LoVo (cell line): ENCODE data around the gene CACNG5.

Experiments used
- DNase-seq: peaks from one replicate; pipeline ENCODE4 v3.0.0-alpha.2; 2016; ENCODE audit warnings: low spot score

CACNG5 gene

DNA sequence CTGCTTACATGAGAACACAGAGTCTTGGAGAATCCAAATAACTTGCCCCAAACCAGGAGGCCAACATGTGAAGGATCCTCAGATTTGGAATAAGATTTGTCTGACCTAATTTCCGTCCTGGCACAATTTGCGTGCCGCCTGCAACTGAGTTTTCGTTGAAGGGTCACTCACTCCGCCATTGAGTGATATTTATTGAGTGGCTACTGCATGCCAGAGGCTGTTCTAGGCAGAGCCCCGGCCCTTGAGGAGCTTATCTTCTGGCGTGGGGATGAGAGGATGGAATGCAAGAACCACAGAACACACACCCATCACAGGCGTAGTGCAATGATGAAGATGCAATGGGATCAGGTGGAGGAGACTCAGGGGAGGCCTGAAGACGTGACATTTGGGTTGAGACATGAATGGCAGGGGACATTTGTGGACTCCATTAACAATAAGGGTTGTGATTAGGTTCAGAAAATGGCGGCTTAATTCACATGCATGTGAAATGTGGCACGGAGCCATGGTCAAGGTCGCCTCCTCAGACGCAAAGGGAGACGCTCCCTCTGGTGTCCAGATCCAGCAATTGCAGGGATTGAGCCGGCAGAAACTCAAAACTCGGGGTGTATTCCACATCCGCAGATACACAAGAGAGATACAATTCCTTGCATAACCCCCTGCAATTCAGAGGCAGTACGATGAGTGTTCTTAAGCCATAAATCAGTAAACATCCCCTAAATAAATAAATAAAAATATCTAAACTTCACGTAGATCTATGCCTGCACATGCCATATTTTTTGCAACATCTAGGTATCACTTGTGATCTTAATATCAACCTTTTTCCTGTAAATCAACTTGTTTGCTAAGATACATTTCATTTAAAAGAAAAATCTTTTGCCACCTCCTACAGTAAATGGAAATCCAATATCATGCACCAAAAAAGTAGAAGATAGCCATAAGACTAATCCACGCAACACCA is 71.7 kb downstream of the CACNG5 start:
- peak; percentile 75 for DNase-seq

DNA sequence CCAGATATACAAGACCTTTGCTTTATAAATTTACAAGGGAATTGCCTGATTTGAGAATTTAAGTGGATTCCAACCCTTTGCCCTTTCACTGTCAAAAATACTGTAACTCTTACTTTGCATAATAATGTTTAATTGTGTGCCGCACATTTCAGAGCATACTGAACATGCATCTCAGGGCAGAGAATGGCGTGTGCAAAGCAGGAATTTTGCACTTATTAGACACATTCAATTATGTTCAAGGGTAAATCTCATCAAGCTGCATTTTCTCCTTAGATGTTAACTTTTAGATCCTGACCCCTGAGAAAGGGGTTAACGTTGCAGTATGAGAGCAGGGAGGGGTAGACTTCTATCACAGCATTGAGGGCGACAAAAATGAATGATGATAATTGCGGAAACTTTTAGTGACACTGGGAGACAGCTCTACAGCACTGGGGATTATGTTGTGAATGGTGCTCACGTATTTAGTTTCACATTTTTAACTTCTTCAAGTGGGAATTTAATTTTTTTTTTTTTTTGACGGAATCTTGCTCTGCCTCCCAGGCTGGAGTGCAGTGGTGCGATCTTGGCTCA is 75.0 kb downstream of the CACNG5 start:
- DNase-seq, result no peak

DNA sequence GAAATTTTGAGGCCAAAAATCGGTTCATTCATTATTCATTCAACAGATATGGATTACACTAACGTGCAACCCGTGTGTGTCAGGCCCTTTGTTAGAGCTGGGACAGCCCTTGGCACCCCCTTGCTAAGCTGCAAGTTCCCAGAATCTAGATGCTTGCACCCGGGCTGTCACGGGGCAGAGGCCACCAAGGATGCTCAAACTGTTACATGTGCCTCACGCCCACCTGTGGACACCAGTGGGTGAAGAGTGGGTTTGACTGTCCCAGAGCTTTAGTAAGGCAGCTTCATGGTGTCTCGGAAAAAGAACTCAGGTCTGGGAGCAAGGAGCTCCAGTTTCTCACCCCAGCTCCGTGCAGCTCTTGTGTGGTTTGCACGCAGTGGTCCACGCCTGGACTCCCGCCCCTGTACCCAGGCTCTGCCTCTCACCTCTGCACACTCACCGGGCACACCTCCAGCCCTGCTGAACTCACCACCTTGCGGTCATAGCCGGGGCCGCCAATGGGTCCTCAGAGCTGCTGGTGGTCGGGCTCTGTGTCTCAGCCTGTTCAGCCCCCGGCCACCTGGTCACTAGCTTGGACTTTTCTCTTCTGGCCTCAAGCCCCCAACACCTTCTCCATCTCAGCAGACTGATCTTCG is 75.9 kb downstream of the CACNG5 start:
- no peak for DNase-seq

DNA sequence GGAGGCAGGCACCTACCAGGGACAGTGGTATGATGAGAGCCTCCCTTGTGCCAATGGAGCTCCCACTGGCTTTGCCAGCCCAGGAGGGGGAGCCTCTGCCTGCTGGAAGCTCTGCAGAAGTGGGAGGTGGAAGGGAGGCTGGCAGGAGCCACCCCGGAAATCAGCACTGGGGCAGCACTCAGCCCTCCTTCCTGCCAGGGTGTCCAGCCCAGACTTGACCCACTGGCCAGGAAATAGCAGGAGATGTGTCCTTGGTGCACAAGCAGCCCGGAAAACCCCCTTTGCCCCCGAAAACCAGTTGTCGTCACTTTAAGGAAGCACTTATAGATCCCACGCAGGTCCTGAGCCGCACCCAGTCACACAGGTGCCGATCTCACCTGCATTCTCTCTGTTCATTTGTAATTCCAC is 80.3 kb downstream of the CACNG5 start:
- peak; percentile 56 for DNase-seq

DNA sequence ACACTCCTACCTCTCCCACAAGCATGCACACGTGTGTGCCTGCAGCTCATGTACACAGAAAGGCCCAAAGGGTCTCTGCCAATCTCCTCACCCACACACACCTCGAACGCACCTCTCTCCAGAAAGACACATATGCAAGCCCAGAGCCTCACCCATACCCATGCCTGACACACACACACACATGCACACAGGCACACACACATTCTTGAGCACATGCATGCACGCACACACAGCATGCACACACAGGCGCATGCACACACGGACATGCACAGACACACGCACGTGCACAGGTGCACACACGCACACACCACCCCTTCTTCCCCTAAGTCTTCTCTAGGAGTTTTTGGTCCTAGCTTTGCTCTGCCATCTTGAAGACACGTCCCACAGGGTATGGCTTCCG is 80.9 kb downstream of the CACNG5 start:
- DNase-seq, result no peak

DNA sequence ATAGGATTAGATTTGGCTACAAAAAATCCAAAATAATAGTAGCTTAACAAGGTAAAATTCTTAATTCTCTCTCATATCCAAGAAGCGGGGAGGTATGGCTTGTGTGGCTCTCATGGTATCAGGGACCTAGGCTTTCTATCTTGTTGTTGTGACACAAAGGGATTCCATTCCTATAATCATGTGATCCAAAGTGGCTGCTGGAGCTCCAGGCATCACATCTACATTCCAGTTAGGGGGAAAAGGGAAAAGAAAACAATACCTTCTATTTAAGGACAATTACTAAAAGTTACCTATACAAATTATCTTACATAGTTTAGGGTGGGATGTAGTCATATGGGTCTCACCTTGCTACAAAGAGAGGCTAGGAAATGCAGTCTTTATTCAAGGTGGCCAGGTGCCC is 82.0 kb downstream of the CACNG5 start:
- DNase-seq, result no peak

DNA sequence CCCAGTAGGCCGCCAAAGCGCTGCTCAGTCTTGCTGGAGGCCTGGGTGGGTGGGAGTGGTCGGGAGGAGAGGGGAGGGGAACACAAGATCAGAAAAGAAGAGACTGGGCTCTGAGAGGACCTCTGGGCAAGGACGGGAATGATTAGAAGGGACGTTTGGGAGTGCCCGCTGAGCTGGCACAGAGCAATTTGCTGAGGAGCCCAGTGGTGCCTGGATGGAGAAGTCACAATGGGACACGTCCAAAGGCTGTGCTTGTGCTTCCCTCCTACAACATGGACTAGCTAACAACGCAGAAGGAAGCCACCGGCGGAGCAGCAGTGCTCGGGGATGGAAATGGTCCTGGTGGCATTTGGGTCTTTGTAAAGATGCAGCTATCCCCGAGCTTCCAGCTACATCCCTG is 84.0 kb downstream of the CACNG5 start:
- DNase-seq, result no peak

DNA sequence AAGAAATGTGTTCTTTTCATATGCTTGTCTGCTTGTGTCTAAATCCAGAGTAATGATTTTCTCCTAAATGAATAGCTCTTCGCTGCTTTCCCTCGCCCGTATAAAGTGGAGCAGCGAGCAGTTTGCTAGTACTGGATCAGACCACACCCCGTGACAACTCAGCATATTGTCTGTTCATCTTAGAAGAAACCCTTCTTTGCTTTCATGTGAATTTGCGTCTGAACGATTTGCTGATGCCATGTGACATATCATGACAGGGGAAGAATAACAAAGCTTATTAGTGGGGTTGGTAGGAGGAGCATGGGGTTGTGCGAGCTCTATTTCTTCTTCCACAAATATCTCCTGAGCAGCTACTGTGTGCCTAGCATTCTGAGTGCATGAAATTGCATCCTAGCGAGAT is 85.5 kb downstream of the CACNG5 start:
- DNase-seq, result no peak

DNA sequence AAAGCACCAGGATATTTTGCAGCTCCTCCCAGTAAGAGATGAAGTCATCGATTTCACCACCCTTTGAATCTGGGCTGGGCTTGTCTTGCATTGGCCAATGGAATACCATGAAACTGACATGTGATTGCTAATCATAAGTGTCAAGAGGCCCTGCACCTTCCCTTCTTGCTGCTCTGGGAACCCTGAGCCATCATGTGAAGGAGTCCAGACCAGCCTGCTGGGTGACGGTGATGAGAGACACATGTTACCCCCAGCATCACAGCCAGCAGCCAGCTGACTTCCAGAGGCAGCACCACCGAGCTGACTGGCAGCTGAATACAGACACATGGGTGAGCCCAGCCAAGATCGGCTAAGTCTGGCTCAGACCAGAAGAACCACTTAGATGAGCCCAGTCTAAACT is 86.0 kb downstream of the CACNG5 start:
- no peak for DNase-seq

DNA sequence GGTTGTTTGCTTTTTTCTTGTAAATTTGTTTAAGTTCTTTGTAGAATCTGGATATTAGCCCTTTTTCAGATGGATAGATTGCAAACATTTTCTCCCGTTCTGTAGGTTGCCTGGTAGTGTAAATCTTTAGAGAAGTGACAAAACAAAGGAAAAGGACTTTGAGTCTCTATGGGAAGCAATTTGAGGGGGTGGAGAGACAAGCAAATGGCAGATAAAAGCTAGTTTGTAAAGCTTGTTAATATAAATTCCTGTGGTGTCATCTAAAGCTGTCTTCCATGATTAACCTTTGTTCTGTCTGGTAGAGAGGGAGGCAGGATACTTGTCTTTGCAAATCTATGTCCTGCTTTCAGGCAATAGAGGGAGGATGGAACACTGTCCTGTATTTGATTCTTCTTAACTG is 89.0 kb downstream of the CACNG5 start:
- no peak for DNase-seq

DNA sequence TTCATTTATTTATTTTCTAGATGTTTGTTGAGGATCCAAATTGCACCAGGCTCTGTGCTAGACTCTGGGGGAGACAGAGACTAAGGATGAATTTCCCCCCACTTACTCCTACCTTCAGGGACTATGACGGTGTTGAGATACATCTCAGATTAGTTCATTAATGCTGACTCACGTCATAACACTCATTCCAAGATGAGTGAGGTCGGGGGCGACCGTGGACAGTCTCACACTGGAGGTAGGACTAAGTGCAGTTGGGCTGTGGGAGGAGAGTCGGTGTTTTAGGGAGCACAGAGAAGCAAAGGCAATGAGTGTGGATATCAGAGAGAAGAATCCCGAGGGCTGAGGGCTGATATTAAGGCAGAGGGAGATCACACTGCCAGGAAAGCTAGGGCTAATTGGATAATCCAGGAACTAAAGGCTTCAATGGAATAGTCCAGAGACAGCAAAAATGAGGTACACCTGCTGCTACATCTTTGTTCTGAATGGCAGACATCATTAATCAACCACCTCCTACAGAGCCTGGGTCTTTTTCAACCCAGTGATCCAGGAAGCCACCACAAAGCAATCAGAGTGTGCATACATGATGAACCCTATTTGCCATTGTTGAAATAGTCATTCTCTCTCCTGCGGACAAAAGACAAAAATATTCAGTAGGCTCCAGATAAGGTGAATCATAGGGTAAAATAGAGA is 91.0 kb downstream of the CACNG5 start:
- no peak for DNase-seq

DNA sequence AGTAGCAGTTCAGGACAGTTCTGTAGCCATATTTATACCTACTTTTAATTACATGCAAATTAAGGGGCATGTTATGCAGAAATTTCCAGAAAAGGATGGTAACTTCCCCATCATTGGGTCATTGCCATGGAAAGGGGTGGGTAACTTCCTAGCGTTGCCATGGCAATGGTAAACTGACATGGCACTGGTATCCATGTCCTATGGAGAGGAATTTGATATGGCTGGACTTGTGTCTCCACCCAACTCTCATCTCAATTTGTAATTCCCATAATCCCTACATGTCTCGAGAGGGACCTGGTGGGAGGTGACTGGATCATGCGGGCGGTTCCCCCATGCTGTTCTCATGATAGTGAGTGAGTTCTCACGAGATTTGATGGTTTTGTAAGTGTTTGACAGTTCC is 94.0 kb downstream of the CACNG5 start:
- no peak for DNase-seq

DNA sequence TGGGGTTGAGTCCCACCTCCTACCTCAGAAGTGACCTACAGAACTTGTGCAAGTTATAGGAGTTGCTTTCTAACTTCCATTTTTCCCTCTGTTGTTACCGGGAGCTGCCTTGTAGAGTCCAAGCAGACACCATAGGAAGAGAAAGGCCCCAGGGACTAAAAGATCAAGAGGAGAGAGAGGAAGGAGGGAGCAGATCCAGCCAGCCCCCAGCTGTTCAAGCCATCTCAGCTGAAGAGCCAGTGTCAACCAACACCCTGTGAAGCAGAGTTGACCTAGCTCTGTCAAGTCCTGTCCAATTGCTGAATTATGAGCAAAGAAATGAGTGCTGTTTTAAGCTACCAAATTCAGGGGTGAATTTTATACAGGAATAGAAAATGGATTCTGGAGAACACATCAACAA is 94.7 kb downstream of the CACNG5 start:
- DNase-seq, result no peak

DNA sequence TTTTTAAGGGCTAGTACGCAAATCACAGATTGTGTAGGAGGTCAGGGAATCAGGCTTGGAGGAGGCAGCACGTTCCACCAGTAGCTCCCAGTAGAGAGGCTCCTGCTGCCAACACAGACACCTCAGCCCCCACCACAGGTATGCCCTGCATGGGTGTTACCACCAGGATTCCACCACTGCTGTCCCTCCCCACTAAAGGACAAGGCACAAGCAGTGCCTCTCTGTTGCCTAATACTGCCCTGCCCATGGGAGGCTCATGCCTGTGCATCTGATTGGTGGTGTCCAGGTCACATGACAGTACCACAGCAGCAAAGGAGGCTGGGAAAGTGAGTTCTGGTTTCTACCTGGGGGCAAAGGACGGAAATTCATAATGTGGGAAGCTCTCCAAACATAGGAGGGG is 96.0 kb downstream of the CACNG5 start:
- no peak for DNase-seq

DNA sequence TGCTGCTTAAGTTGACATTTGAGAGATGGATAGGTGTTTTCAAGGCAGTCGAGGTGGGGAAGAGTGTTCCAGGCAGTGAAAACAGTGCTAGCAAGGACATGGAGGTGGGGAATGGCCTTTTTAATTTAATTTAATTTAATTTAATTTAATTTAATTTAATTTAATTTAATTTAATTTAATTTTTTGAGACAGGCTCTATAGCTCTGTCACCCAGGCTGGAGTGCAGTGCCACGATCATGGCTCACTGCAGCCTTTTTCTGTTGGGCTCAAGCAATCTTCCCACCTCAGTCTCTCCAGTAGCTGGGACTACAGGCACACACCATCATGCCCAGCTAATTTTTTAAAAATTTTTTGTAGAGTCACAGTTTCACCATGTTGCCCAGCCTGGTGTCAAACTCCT is 97.4 kb downstream of the CACNG5 start:
- no peak for DNase-seq

DNA sequence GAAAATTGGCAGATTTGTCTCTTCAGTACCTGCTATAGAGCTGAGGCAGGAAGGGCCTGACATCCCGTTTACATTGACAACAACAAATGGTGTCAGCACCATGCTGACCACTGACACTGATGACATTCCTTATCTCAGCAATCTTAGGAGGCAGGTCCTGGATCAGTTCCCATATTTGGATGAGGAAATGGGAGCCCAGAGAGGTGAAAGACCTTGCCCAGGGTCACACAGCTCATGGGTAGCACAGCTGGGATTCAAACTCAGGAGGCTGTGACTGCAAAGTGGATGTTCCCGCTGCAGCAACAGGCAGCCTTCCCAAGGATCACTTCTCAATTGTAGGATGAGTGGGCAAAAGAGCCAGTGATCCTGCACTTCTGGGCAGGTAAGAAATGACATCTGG is 99.1 kb downstream of the CACNG5 start:
- no peak for DNase-seq
